Stimulated activated CD4-positive, alpha-beta T cell treated with anti-CD3 and anti-CD28 coated beads, Interleukin-4, amount 100 ng/mL, for 48 hours (primary cell): ENCODE data around the gene BRD8.
"Not testable (repeated sequence)": the region's sequence is repeated elsewhere in the genome, so short reads cannot be mapped to it uniquely, and the experiment has no call there.

Experiments used
- DNase-seq, 2 donors: peaks; one replicate each; pipeline ENCODE4 v3.0.0-alpha.2; 2020; ENCODE audit warnings: low read depth in 2 of 2

The BRD8 gene

GRCh38 chr5:138157626-138158025 is 20.8 kb downstream of the BRD8 start:
- no peak for DNase-seq

GRCh38 chr5:138155977-138156376 is 22.5 kb downstream of the BRD8 start:
- DNase-seq = not testable (repeated sequence)

- no peak for DNase-seq
Measured at GRCh38 chr5:138149530-138149929, 28.9 kb downstream of the BRD8 start.

- DNase-seq = no peak
Measured at GRCh38 chr5:138148811-138149210, 29.6 kb downstream of the BRD8 start.

GRCh38 chr5:138143578-138143977 is 34.9 kb downstream of the BRD8 start:
- not testable (repeated sequence) for DNase-seq

- no peak for DNase-seq
Measured at GRCh38 chr5:138141734-138142133, 36.7 kb downstream of the BRD8 start.

- DNase-seq = no peak
Measured at GRCh38 chr5:138140268-138140667, 38.2 kb downstream of the BRD8 start.

- no peak for DNase-seq
Measured at GRCh38 chr5:138139781-138140090, 38.7 kb downstream of the BRD8 start.

GRCh38 chr5:138138949-138139780 is 39.3 kb downstream of the BRD8 start, which contains the start of gene NME5:
TSS of gene NME5 (minus strand) at chr5:138139428. CDS start at chr5:138138780, 648 bp downstream.
- DNase-seq = no peak

- DNase-seq = no peak
Measured at GRCh38 chr5:138132543-138132942, 45.9 kb downstream of the BRD8 start.

- DNase-seq = no peak
Measured at GRCh38 chr5:138129347-138129746, 49.1 kb downstream of the BRD8 start.

GRCh38 chr5:138128334-138128733 is 50.1 kb downstream of the BRD8 start:
- no peak for DNase-seq

GRCh38 chr5:138115254-138115653 is 63.2 kb downstream of the BRD8 start:
- DNase-seq = no peak

- no peak for DNase-seq
Measured at GRCh38 chr5:138111937-138112336, 66.5 kb downstream of the BRD8 start.

GRCh38 chr5:138111181-138111580 is 67.2 kb downstream of the BRD8 start:
- DNase-seq = no peak

GRCh38 chr5:138110266-138110963 is 68.0 kb downstream of the BRD8 start:
- DNase-seq = no peak

GRCh38 chr5:138109463-138110265 is 68.8 kb downstream of the BRD8 start:
- DNase-seq = no peak

GRCh38 chr5:138107213-138107612 is 71.2 kb downstream of the BRD8 start:
- no peak for DNase-seq

- DNase-seq = no peak
Measured at GRCh38 chr5:138105709-138106108, 72.7 kb downstream of the BRD8 start.

- no peak for DNase-seq
Measured at GRCh38 chr5:138103319-138103637, 75.2 kb downstream of the BRD8 start.

GRCh38 chr5:138102454-138103318 is 75.7 kb downstream of the BRD8 start:
- no peak for DNase-seq
